ENCODE data around the gene TMEM179B. TPM values are rescaled to one million over a fixed set of nuclear protein-coding genes. Genes with fewer than 3 reads are reported as not detected.
A peak's percentile ranks its signal among the peaks of the same experiment; 100 is the strongest.
"Not testable (repeated sequence)": the region's sequence is repeated elsewhere in the genome, so short reads cannot be mapped to it uniquely, and the experiment has no call there.

The TMEM179B gene
- total RNA-seq (2014; rRNA removed; shearing (Covaris generic)): 33.6 and 103 TPM in 2 replicates

GRCh38 chr11:62787005-62787759, at the start of gene TMEM179B:
Gene TMEM179B (plus strand): TSS chr11:62787402. CDS start chr11:62787432, 30 bp downstream.
- DNase-seq (ENCODE audit: low spot score): peak; percentile 99
- in situ Hi-C loops (cut with HindIII; ENCODE audit: low sequenced_read_pairs): no loop called here

DNA sequence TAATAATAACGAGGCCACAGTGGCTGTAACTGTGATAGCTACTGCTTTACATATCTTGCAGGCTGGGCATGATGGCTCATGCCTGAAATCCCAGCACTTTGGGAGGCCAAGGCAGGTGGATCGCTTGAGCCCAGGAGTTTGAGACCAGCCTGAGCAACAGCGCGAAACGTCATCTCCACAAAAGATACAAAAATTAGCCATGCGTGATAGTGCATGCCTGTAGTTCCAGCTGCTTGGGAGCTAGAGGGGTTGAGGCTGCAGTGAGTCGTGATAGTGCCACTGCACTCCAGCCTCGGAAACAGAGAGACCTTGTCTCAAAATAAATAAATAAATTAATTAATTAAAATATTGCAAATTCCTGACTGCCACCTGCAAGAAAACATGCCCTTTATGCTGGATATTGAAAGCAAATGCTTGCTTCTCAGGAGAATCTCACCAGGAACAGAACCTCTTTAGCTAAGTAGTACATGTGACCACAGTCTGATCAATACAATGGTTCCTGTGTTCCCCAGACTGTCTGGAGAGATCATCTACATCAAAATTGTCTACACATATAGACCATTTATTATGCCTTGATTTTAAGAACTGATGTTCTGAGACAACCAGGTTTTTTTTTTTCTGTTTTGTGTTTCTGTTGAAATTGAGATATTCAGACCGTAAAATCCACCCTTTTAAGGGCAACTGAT, 39.6 kb upstream of the TMEM179B start:
- DNase-seq (ENCODE audit: low spot score): no peak
- in situ Hi-C loops (cut with HindIII; ENCODE audit: low sequenced_read_pairs): no loop called here

DNA sequence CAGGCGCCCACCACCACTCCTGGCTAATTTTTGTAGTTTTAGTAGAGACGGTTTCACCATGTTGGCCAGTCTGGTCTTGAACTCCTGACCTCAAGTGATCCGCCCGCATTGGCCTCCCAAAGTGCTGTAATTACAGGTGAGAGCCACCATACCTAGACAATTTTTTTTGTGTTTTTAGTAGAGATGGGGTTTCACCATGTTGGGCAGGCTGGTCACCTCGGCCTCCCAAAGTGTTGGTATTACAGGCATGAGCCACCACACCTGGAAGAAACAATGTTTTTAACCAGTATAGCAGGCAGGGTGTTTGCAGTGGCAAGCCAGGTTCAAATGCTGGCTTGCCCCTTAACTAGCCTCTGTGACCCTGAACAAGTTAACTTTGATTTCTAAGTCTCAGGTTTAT, 37.3 kb upstream of the TMEM179B start:
- in situ Hi-C loops (cut with HindIII; ENCODE audit: low sequenced_read_pairs): not testable (repeated sequence)

DNA sequence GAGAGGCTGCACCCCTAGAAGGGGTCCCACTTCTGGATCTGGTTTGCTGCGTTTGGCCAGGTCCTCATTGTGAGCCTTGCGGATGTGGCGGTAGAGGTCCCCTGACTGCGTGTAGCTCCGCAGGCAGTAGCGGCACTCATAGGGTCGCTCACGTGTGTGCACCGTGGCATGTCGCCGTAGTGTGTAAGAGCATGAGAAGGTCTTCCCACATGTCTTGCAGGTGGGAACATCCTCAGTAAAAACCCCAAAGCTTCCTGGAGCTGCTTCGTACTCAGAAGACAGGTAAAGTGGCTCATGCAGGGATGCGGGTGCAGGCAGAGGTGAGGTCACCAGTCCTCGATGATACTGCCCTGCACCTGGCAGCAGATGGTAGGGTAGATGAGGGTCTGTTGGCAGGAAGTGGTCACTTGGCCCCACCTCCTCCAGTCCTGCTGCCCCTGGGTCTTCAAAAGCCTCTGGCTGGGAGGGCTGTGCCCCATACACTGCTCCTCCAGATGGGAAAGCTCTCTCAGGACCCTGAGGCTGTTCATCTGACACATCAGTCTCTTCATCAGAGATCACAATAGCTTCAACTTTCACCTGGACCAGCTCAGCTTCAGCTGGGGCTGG, 34.9 kb upstream of the TMEM179B start:
- in situ Hi-C loops (cut with HindIII; ENCODE audit: low sequenced_read_pairs): no loop called here
- no peak for DNase-seq (ENCODE audit: low spot score)

More for the DNA sequence above, 37.3 kb upstream of the TMEM179B start:
- DNase-seq (ENCODE audit: low spot score): not testable (repeated sequence)

DNA sequence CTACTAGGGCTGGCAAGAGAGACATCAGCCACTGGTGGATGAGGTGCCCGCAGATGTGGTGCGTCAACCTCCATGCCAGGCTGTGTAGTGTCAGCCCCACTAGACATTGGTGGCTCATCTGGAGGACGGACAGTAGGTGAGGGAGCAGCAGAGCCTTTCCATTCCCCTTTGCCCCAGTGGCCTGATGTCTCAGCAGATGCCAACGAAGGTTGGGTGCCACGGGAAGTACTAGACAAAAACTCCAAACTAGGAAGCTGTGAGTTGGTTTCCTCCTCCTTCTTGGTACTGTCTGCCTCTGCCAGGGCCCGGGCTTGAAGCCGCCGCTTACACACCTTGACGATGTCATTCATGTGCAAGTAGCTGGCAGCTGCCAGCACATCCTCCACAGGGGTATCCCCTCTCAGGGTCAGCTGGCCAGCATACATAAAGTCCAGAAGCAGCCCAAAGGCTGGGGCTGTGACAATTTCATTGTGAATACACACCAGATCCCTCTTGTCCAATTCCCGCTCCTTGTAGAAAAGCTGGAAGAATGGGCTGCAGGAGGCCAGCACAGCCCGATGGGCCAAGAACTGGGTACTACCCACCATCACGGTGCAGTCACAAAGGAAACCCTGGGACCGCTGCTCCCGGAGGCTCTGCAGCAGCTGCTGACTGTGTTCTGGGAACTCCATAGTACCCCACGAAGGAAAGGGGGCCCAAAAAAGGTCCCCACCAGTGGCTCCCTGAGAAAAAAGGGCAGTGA, 34.0 kb upstream of the TMEM179B start:
- in situ Hi-C loops (cut with HindIII; ENCODE audit: low sequenced_read_pairs): no loop called here
- DNase-seq (ENCODE audit: low spot score): no peak

GRCh38 chr11:62753736-62754603, 33.2 kb upstream of the TMEM179B start, which contains the start of gene ZBTB3:
Gene ZBTB3 (minus strand): TSS chr11:62754160. CDS start chr11:62753664, 496 bp downstream.
- in situ Hi-C loops (cut with HindIII; ENCODE audit: low sequenced_read_pairs): no loop called here

GRCh38 chr11:62755086-62755615, 32.1 kb upstream of the TMEM179B start:
- in situ Hi-C loops (cut with HindIII; ENCODE audit: low sequenced_read_pairs): no loop called here
- no peak for DNase-seq (ENCODE audit: low spot score)

More at GRCh38 chr11:62753736-62754603, 33.2 kb upstream of the TMEM179B start, which contains the start of gene ZBTB3:
- peak; percentile 100 for DNase-seq (ENCODE audit: low spot score)

DNA sequence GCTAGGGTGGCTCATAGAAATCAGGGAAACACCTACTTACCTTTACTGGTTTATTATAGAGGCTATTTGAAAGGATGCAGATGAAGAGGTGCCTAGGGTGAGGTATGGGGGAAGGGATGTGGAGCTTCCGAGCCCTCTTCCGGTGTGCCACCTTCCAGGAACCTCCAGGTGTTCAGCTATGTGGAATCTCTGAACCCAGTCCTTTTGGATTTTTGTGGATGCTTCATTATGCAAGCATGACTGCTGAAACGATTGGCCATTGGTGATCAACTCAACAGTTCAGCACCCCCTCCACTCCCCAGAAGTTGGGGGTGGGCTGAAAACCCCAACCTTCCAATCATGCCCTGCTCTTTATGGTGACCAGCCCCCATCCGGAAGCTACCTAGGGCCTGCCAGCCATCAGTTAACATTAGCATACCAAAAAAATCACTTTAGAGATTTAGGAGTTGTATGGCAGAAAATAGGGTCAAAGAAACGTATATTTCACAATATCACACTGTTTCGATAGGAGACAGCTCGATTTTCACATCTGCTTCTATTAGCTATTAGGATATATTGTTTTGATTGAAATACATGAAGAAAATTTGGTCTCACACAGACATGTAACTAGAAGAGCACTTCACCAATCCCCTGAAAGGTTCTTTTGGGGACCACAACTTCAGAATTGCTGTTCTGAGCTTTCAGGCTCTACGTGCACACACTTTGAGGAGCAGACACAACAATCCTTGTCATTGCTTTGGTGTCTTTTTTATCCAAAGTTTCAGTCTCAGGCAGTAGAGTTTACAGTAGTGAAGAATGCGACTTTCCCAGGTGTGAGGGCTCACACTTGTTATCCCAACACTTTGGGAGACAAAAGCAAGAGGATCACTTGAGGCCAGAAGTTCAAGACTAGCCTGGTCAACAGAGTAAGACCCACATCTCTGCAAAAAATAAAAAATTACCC, 29.1 kb upstream of the TMEM179B start:
- in situ Hi-C loops (cut with HindIII; ENCODE audit: low sequenced_read_pairs): no loop called here
- no peak for DNase-seq (ENCODE audit: low spot score)

DNA sequence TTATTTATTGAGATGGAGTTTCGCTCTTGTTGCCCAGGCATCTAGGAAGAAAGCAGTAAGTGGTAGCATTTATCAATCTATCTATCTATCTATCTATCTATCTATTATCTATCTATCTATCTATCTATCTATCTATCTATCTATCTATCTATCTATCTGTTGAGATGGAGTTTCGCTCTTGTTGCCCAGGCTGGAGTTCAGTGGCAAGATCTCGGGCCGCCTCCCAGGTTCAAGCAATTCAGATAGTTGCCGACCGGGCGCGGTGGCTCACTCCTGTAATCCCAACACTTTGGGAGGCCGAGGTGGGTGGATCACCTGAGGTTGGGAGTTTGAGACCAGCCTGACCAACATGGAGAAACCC, 26.4 kb upstream of the TMEM179B start:
- in situ Hi-C loops (cut with HindIII; ENCODE audit: low sequenced_read_pairs); DNase-seq (ENCODE audit: low spot score): not testable (repeated sequence)

DNA sequence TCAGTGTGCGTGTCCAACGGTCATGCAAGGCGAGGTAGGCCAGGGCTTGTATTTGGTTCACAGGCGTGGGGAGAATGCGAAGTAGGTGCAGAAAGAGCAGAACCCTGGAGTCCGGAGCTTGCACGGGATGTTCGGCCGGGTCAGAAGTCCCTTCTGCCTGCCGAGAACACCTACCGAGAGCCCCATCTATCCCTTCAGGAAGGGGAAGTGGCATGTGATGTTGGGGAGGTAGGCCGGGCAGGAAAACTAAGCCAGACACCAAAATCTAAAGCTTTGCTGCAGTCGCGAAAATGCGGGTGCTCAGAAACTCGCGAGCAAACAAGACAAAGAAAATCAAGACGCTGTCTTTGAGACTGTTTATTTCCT, 16.4 kb upstream of the TMEM179B start:
- in situ Hi-C loops (cut with HindIII; ENCODE audit: low sequenced_read_pairs): no loop called here
- no peak for DNase-seq (ENCODE audit: low spot score)

DNA sequence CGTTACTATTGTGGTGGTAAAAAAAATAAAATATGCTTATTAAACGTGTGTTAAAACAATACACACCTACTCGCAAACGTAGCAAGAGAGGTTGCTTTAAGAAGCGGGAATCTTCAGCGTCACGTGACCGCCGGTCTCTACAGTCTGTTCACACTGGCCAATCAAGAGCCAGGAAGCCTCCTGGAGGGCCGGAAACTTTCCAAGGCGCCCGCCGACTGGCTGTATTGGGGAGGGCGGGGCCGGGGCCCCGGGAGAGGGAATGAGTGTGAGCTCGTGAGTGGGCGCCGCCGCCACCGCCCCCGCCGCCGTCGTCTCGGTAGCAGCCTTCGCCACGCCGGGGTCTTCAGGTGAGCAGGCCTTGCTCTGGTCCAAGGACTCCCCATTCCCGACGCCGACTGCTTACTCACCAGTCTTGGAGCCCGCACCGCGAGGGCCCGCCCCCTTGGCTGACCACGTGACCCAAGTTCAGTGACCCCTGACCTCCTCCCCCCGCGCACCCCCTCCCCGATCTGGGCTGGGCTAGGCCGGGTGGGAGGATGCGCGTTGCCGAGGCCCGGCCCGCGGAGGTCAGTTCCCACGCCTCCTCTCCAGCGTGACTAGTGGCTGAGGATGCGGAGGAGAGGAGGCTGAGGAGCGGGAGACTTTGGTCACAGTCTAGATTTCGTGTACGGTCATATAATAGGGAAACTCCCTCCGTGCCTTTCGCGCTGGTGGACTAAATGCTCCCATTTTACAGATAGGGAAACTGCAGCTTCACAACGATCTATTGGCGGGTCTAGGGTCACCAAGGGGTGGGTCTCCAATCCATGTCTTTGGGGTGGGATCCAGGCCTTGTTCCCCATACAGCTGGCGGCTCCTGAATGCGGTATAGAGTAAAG, 15.8 kb upstream of the TMEM179B start, which contains the start of gene TAF6L:
TSS of gene TAF6L (plus strand) at position 253 of the 878 bp plus-strand sequence. CDS start 4,388 bp downstream, outside the sequence.
- in situ Hi-C loops (cut with HindIII; ENCODE audit: low sequenced_read_pairs): no loop called here
- peak; percentile 99 for DNase-seq (ENCODE audit: low spot score)

DNA sequence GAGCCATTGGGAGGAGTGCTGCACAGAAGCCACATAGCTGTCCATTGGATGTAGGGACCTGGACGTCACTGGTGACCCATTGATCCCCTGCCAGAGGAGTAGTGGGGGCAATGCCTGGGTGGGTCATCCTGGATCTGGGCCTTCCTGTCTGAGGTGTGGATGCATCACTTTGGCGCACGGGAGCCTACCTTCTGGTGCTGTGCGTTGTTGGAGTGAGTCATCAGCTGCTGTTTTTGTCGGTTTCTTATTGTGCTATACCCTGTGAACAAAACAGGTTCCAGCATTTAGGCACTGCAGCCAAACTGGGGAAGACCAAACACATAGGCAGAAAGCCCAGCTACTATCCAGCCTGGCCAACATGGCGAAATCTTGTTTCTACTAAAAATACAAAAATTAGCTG, 12.8 kb upstream of the TMEM179B start:
- no peak for DNase-seq (ENCODE audit: low spot score)
- in situ Hi-C loops (cut with HindIII; ENCODE audit: low sequenced_read_pairs): no loop called here

- DNase-seq (ENCODE audit: low spot score): no peak
- in situ Hi-C loops (cut with HindIII; ENCODE audit: low sequenced_read_pairs): no loop called here
Measured at GRCh38 chr11:62775646-62776045, 11.6 kb upstream of the TMEM179B start.

DNA sequence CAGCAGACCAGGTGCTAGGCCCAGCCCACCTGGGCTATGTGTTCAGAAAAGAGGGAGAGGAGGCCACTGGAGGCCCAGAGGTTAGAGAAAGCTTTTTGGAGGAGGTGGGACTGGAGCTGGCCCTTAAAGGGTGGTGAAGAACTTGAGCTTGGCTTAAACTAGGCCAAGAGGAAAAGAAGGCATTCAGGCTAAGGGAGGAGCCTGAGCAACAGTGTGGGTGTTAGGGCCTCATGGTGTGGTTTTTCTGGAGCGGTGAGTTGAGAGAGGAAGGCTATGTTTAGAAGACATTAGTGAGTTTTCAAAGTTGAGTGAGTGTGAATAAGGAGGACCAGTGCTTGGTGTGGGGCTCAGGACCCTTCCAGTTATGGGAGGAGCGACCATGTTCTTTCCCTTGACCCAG, 9.8 kb upstream of the TMEM179B start:
- in situ Hi-C loops (cut with HindIII; ENCODE audit: low sequenced_read_pairs): no loop called here
- no peak for DNase-seq (ENCODE audit: low spot score)

- in situ Hi-C loops (cut with HindIII; ENCODE audit: low sequenced_read_pairs): no loop called here
- no peak for DNase-seq (ENCODE audit: low spot score)
Measured at GRCh38 chr11:62778441-62778840, 8.8 kb upstream of the TMEM179B start.

GRCh38 chr11:62782753-62783152, 4.4 kb upstream of the TMEM179B start:
- DNase-seq (ENCODE audit: low spot score): no peak
- in situ Hi-C loops (cut with HindIII; ENCODE audit: low sequenced_read_pairs): no loop called here

Measured in G401 (cell line).